RWPE1 (cell line): Measurements from ENCODE around the gene DENND1C.

Experiments used
- CTCF ChIA-PET: fragments of 350-600 bp; sonication (Branson Sonifier 250); formaldehyde crosslinking; extraction: SDS; loops from one replicate; lab custom pipeline; 2021; lab: Yijun Ruan, JAX
- POLR2A ChIA-PET: fragments of 400-600 bp; formaldehyde crosslinking; extraction: SDS; loops from one replicate; lab custom pipeline; 2020; ENCODE audit warnings: antibody characterized with exemption; ENCODE audit not compliant: low non-redundant PET; lab: Yijun Ruan, JAX
- DNase-seq: peaks from one replicate; pipeline ENCODE4 v3.0.0; 2012; ENCODE audit warnings: low spot score
- H3K27ac ChIP-seq: fragments of 450-650 bp; 2 replicates; pipeline ENCODE4 v1.5.1; 2017
- TF ChIP-seq, protein P1 (sequence below): fragments of 450-650 bp; conservative IDR thresholded peaks from 2 replicates; pipeline ENCODE4 v1.5.1; 2017; ENCODE audit warnings: low read depth, mild to moderate bottlenecking

Gene DENND1C

GRCh38 chr19:6421075-6422014, 60.2 kb downstream of the DENND1C start:
- DNase-seq = no peak
- TF ChIP-seq, protein P1, sequence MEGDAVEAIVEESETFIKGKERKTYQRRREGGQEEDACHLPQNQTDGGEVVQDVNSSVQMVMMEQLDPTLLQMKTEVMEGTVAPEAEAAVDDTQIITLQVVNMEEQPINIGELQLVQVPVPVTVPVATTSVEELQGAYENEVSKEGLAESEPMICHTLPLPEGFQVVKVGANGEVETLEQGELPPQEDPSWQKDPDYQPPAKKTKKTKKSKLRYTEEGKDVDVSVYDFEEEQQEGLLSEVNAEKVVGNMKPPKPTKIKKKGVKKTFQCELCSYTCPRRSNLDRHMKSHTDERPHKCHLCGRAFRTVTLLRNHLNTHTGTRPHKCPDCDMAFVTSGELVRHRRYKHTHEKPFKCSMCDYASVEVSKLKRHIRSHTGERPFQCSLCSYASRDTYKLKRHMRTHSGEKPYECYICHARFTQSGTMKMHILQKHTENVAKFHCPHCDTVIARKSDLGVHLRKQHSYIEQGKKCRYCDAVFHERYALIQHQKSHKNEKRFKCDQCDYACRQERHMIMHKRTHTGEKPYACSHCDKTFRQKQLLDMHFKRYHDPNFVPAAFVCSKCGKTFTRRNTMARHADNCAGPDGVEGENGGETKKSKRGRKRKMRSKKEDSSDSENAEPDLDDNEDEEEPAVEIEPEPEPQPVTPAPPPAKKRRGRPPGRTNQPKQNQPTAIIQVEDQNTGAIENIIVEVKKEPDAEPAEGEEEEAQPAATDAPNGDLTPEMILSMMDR = no peak
- ChIA-PET CTCF (no interaction called here), POLR2A (interaction anchor here (0.6 to 1.1 kb wide), 3 partner anchors 48 to 873 kb away, joined by 4 to 6 read pairs (median 4); no protein-coding TSS in a partner anchor)
- H3K27ac ChIP-seq = peak overlapping the region; percentile 20

DNA sequence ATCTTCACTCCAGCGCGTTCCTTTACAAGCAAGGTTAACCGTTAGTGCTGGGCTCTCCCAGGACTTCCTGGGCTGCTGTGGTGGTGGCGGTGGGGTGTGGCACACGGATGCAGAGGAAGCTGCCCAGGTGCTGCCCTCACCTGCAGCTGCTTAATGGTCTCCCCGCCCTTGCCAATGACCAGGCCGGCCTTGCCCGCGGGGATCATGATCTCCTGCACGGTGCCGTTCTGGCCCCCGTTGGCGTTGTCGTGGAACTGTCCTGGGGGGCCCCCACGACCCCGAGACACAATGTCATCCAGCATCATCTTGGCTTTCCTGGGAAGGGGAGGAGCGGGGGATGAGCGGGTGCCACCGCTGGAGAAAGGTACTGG, 63.0 kb downstream of the DENND1C start:
- H3K27ac ChIP-seq = peak overlapping the region; percentile 16
- TF ChIP-seq, protein P1 = no peak
- CTCF ChIA-PET = no interaction called here
- no peak for DNase-seq
- POLR2A ChIA-PET = no interaction called here

GRCh38 chr19:6417713-6418561, 63.6 kb downstream of the DENND1C start:
- CTCF ChIA-PET = interaction anchor here (0.5 to 1.0 kb wide), 4 partner anchors 10 to 49 kb away, joined by 3 to 5 read pairs (median 3); partner anchors contain the start of gene PSPN
- POLR2A ChIA-PET = no interaction called here
- DNase-seq = no peak
- TF ChIP-seq, protein P1 = peak; percentile 28; the same call in 1 of the 2 replicates
- peak overlapping the region; percentile 9 for H3K27ac ChIP-seq
